ENCODE measurements around the gene RIF1. TPM values are rescaled to one million over a fixed set of nuclear protein-coding genes. Genes with fewer than 3 reads are reported as not detected.

Gene RIF1
- total RNA-seq, 1 donor: 48.5 TPM

DNA sequence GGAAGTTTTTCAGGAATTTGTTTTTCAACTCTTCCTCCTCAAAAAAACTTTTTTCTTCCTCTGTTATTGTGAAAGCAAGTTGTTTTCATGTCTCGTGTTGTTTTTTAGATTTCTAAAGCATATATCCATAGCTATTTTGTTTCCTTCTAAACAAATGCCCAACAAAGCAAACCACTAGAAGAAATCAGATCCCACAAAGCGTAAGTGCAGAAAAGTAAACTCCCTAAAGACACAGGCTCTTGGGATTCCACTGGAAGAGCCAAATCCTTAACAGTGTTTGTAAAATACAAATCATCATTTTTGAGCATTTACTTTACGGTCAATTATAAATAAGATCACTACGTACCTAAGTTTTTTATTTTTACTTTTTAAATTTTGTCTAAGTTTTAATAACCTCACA is 21.7 kb upstream of the RIF1 start:
- no peak for DNase-seq (ENCODE audit: insufficient read length, low spot score, missing footprints)
- no peaks in the 10 kb centered on the region for H3K36me3 ChIP-seq (ENCODE audit: insufficient read depth, low read length)
- no peaks in the 10 kb centered on the region for H3K79me2 ChIP-seq (ENCODE audit: insufficient read depth, low read length)
- TF ChIP-seq, protein P1, sequence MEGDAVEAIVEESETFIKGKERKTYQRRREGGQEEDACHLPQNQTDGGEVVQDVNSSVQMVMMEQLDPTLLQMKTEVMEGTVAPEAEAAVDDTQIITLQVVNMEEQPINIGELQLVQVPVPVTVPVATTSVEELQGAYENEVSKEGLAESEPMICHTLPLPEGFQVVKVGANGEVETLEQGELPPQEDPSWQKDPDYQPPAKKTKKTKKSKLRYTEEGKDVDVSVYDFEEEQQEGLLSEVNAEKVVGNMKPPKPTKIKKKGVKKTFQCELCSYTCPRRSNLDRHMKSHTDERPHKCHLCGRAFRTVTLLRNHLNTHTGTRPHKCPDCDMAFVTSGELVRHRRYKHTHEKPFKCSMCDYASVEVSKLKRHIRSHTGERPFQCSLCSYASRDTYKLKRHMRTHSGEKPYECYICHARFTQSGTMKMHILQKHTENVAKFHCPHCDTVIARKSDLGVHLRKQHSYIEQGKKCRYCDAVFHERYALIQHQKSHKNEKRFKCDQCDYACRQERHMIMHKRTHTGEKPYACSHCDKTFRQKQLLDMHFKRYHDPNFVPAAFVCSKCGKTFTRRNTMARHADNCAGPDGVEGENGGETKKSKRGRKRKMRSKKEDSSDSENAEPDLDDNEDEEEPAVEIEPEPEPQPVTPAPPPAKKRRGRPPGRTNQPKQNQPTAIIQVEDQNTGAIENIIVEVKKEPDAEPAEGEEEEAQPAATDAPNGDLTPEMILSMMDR (IDR thresholded peaks at IDR 0.05; ENCODE audit: extremely low read depth, low read depth, low read length): no peak
- H4K20me1 ChIP-seq (ENCODE audit: insufficient read depth, low read length): no peaks in the 10 kb centered on the region
- H3K27ac ChIP-seq (ENCODE audit: low read depth, low read length): no peak overlapping the region
- H3K27me3 ChIP-seq (ENCODE audit: insufficient read depth, low read length): no peaks in the 10 kb centered on the region
- no peaks in the 10 kb centered on the region for H3K4me1 ChIP-seq (ENCODE audit: insufficient read depth, low read length)
- no peak overlapping the region for H2AFZ ChIP-seq (ENCODE audit: low read length)
- H3K9me3 ChIP-seq (ENCODE audit: low read depth, low read length): peaks cover 2% of the 10 kb centered on the region
- no peak overlapping the region for H3K4me2 ChIP-seq (ENCODE audit: insufficient read depth, low read length)
- H3K4me3 ChIP-seq (ENCODE audit: insufficient read depth, low read length): no peak overlapping the region

DNA sequence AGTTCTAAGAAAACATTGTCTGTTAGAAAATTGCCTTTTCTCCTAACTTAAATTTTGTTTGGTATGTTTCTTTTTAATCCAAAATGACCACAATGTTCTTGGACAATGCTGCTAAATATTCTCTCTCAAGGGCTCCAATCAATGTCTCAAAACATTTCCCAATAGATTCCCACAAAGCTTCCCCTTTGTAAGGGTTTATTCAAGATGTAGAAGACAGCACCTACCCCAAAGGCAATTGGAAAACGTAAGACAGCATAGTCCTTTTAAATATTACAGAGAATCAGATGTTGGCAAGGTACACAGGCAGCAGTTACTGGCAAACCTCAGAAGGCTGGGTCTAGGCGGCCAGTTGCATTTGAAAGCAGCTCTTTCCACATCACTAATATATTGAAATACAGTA is 18.3 kb upstream of the RIF1 start:
- no peak overlapping the region for H3K27ac ChIP-seq (ENCODE audit: low read depth, low read length)
- TF ChIP-seq, protein P1 (IDR thresholded peaks at IDR 0.05; ENCODE audit: extremely low read depth, low read depth, low read length): no peak
- H3K4me2 ChIP-seq (ENCODE audit: insufficient read depth, low read length): no peak overlapping the region
- no peaks in the 10 kb centered on the region for H3K27me3 ChIP-seq (ENCODE audit: insufficient read depth, low read length)
- H3K36me3 ChIP-seq (ENCODE audit: insufficient read depth, low read length): no peaks in the 10 kb centered on the region
- DNase-seq (ENCODE audit: insufficient read length, low spot score, missing footprints): no peak
- peaks cover 2% of the 10 kb centered on the region for H3K9me3 ChIP-seq (ENCODE audit: low read depth, low read length)
- H3K4me3 ChIP-seq (ENCODE audit: insufficient read depth, low read length): no peak overlapping the region
- no peaks in the 10 kb centered on the region for H3K79me2 ChIP-seq (ENCODE audit: insufficient read depth, low read length)
- H2AFZ ChIP-seq (ENCODE audit: low read length): no peak overlapping the region
- no peaks in the 10 kb centered on the region for H4K20me1 ChIP-seq (ENCODE audit: insufficient read depth, low read length)
- no peaks in the 10 kb centered on the region for H3K4me1 ChIP-seq (ENCODE audit: insufficient read depth, low read length)

DNA sequence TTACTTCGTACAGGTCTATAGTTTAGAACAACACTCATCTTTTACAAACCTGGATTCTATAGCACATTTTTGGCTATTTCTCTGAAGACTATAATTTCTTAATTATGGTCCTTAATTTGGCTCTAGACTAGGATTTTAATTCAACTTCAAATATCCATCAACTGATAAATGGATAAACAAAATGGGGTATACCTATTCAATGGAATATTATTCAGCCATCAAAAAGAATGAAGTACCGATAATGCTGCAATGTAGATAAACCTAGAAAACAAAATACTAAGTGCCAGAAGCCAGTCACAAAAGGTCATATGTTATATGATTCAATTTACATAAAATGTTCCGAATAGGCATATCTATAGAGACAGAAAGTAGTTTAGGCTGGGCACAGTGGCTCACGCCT is 15.2 kb upstream of the RIF1 start:
- H2AFZ ChIP-seq (ENCODE audit: low read length): no peak overlapping the region
- peaks cover 2% of the 10 kb centered on the region for H3K9me3 ChIP-seq (ENCODE audit: low read depth, low read length)
- H3K4me2 ChIP-seq (ENCODE audit: insufficient read depth, low read length): no peak overlapping the region
- no peaks in the 10 kb centered on the region for H3K27me3 ChIP-seq (ENCODE audit: insufficient read depth, low read length)
- no peaks in the 10 kb centered on the region for H4K20me1 ChIP-seq (ENCODE audit: insufficient read depth, low read length)
- no peak for DNase-seq (ENCODE audit: insufficient read length, low spot score, missing footprints)
- H3K79me2 ChIP-seq (ENCODE audit: insufficient read depth, low read length): no peaks in the 10 kb centered on the region
- no peak overlapping the region for H3K4me3 ChIP-seq (ENCODE audit: insufficient read depth, low read length)
- no peaks in the 10 kb centered on the region for H3K36me3 ChIP-seq (ENCODE audit: insufficient read depth, low read length)
- TF ChIP-seq, protein P1 (IDR thresholded peaks at IDR 0.05; ENCODE audit: extremely low read depth, low read depth, low read length): no peak
- H3K27ac ChIP-seq (ENCODE audit: low read depth, low read length): no peak overlapping the region
- no peaks in the 10 kb centered on the region for H3K4me1 ChIP-seq (ENCODE audit: insufficient read depth, low read length)

DNA sequence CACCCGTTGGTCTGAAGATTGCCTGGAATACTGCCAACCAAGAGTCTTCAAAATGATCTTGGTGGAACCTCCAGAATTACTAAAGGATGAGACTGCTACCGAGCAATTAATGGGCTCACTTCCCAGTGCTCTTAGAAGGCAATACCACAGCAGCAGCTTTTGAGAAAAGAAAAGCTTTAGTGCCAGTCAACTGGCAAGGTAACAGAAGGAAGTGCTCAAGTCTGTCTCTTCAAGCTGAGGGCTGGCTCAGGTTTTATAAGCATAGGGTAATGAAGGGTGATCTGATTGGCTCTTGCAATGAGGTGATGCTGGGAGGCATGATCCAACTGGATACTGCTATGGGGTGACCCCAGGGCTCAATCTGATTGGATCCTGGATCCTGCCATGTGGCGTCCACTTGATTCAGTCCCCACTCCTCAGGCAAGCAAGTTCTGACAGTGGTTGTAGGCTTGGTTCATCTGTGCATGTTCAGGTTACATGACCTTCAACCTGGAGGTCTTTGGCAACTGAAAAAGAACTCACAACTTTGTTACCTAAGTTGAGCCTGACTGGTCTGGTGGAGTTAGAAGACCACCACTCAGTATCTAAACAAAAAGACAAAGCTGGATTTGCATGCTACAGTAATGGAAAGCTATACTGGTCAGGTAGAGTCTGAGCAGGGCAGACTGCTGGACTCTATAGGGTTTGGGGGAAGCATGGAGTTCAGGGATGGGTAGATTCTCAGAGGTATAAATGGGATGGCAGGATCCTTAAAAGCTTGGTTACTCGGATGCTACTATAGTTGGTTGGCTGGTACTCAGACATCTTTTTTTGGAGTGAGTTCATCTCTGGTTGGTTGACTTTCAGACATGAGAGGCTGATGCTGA is 14.0 kb upstream of the RIF1 start:
- Histone ChIP-seq H3K27ac (ENCODE audit: low read depth, low read length) (no peak overlapping the region), H3K9me3 (ENCODE audit: low read depth, low read length) (peaks cover 1% of the 10 kb centered on the region), H3K27me3 (ENCODE audit: insufficient read depth, low read length) (no peaks in the 10 kb centered on the region), H2AFZ (ENCODE audit: low read length) (no peak overlapping the region), H3K4me3 (ENCODE audit: insufficient read depth, low read length) (no peak overlapping the region), H3K4me1 (ENCODE audit: insufficient read depth, low read length) (no peaks in the 10 kb centered on the region), H3K79me2 (ENCODE audit: insufficient read depth, low read length) (no peaks in the 10 kb centered on the region), H3K36me3 (ENCODE audit: insufficient read depth, low read length) (no peaks in the 10 kb centered on the region), H4K20me1 (ENCODE audit: insufficient read depth, low read length) (no peaks in the 10 kb centered on the region), H3K4me2 (ENCODE audit: insufficient read depth, low read length) (no peak overlapping the region)
- DNase-seq (ENCODE audit: insufficient read length, low spot score, missing footprints): no peak
- TF ChIP-seq, protein P1 (IDR thresholded peaks at IDR 0.05; ENCODE audit: extremely low read depth, low read depth, low read length): no peak
